IPS-18c (cell line): ENCODE results near the gene NAIF1.
"Not testable (repeated sequence)": the region's sequence is repeated elsewhere in the genome, so short reads cannot be mapped to it uniquely, and the experiment has no call there.

Experiments used
- H3K4me3 ChIP-seq: 2 replicates; pipeline ENCODE4 v1.7.0; 2013; ENCODE audit warnings: low read depth, mild to moderate bottlenecking, low read length, moderate library complexity; ENCODE audit not compliant: insufficient read depth
- H3K9me3 ChIP-seq: one replicate; pipeline ENCODE4 v1.6.1; 2013; ENCODE audit warnings: mild to moderate bottlenecking, low read length, moderate library complexity; ENCODE audit not compliant: control insufficient read depth, insufficient read depth

NAIF1 gene

GRCh38 chr9:128023671-128024070 is 43.4 kb downstream of the NAIF1 start:
- H3K9me3 ChIP-seq, H3K4me3 ChIP-seq: not testable (repeated sequence)

- Histone ChIP-seq H3K4me3 (no peak overlapping the region), H3K9me3 (no peaks in the 10 kb centered on the region)
Measured at GRCh38 chr9:128022886-128023285, 44.2 kb downstream of the NAIF1 start.

- Histone ChIP-seq H3K4me3 (no peak overlapping the region), H3K9me3 (no peaks in the 10 kb centered on the region)
Measured at GRCh38 chr9:128021098-128021497, 46.0 kb downstream of the NAIF1 start.

GRCh38 chr9:128020692-128021091 is 46.4 kb downstream of the NAIF1 start:
- H3K4me3 ChIP-seq: no peak overlapping the region
- H3K9me3 ChIP-seq: no peaks in the 10 kb centered on the region

GRCh38 chr9:128015696-128016095 is 51.4 kb downstream of the NAIF1 start:
- H3K4me3 ChIP-seq: no peak overlapping the region
- no peaks in the 10 kb centered on the region for H3K9me3 ChIP-seq
